ENCODE results near the gene TPK1.
"Not testable (repeated sequence)": the region's sequence is repeated elsewhere in the genome, so short reads cannot be mapped to it uniquely, and the experiment has no call there.

The TPK1 gene

GRCh38 chr7:144596953-144597352, 238.9 kb downstream of the TPK1 start:
- no peak for DNase-seq

GRCh38 chr7:144594580-144594979, 241.3 kb downstream of the TPK1 start:
- DNase-seq: no peak

- no peak for DNase-seq
These were observed 247.2 kb downstream of the TPK1 start for GRCh38 chr7:144588559-144589051.

GRCh38 chr7:144587701-144588100, 248.2 kb downstream of the TPK1 start:
- no peak for DNase-seq

- DNase-seq: no peak
These were observed 251.1 kb downstream of the TPK1 start for GRCh38 chr7:144584726-144585125.

GRCh38 chr7:144579687-144580086, 256.2 kb downstream of the TPK1 start:
- no peak for DNase-seq

- no peak for DNase-seq
These were observed 260.4 kb downstream of the TPK1 start for GRCh38 chr7:144575456-144575855.

- not testable (repeated sequence) for DNase-seq
These were observed 261.1 kb downstream of the TPK1 start for GRCh38 chr7:144574753-144575152.

- no peak for DNase-seq
These were observed 267.6 kb downstream of the TPK1 start for GRCh38 chr7:144568233-144568632.

- no peak for DNase-seq
These were observed 270.3 kb downstream of the TPK1 start for GRCh38 chr7:144565586-144565985.

GRCh38 chr7:144549861-144550260, 286.0 kb downstream of the TPK1 start:
- no peak for DNase-seq

GRCh38 chr7:144548556-144548955, 287.3 kb downstream of the TPK1 start:
- no peak for DNase-seq

- DNase-seq: no peak
These were observed 288.0 kb downstream of the TPK1 start for GRCh38 chr7:144547888-144548287.

GRCh38 chr7:144546782-144547181, 289.1 kb downstream of the TPK1 start:
- no peak for DNase-seq

GRCh38 chr7:144545330-144545729, 290.5 kb downstream of the TPK1 start:
- DNase-seq: no peak

- DNase-seq: no peak
These were observed 301.0 kb downstream of the TPK1 start for GRCh38 chr7:144534655-144535395.

- no peak for DNase-seq
These were observed 301.7 kb downstream of the TPK1 start for GRCh38 chr7:144534196-144534595.

GRCh38 chr7:144531181-144531580, 304.7 kb downstream of the TPK1 start:
- DNase-seq: no peak

GRCh38 chr7:144529269-144529926, 306.5 kb downstream of the TPK1 start:
- DNase-seq: no peak

GRCh38 chr7:144528536-144529045, 307.3 kb downstream of the TPK1 start:
- DNase-seq: no peak

GRCh38 chr7:144527051-144527471, 308.8 kb downstream of the TPK1 start:
- DNase-seq: no peak

- no peak for DNase-seq
These were observed 309.9 kb downstream of the TPK1 start for GRCh38 chr7:144525956-144526355.

GRCh38 chr7:144524271-144524670, 311.6 kb downstream of the TPK1 start:
- no peak for DNase-seq

GRCh38 chr7:144523621-144524020, 312.2 kb downstream of the TPK1 start:
- DNase-seq: no peak
